Activated CD8-positive, alpha-beta memory T cell treated with anti-CD3 and anti-CD28 coated beads for 4 hours (primary cell): ENCODE results near the gene FOXM1.
A peak's percentile ranks its signal among the peaks of the same experiment; 100 is the strongest.

Experiments used
- DNase-seq, 2 donors: peaks; one replicate each; pipeline ENCODE4 v3.0.0-alpha.2; 2020; ENCODE audit warnings: low read depth in 2 of 2

FOXM1 gene

GRCh38 chr12:2836574-2836973 lies 40.4 kb downstream of the FOXM1 start:
- no peak for DNase-seq

GRCh38 chr12:2835691-2836403 lies 41.1 kb downstream of the FOXM1 start:
- no peak for DNase-seq

GRCh38 chr12:2834581-2835491 lies 42.1 kb downstream of the FOXM1 start, which contains the start of gene NRIP2:
Gene NRIP2, minus strand, starts transcription at chr12:2835035. Its CDS starts 52 bp downstream, at chr12:2834983.
- DNase-seq = no peak

- no peak for DNase-seq
Measured at GRCh38 chr12:2833810-2834209, 43.2 kb downstream of the FOXM1 start.

- no peak for DNase-seq
Measured at GRCh38 chr12:2833327-2833726, 43.6 kb downstream of the FOXM1 start.

GRCh38 chr12:2832550-2833127 lies 44.3 kb downstream of the FOXM1 start:
- DNase-seq = no peak

- DNase-seq = no peak
Measured at GRCh38 chr12:2829275-2829674, 47.7 kb downstream of the FOXM1 start.

GRCh38 chr12:2826721-2827515 lies 50.1 kb downstream of the FOXM1 start:
- no peak for DNase-seq

- no peak for DNase-seq
Measured at GRCh38 chr12:2826036-2826435, 50.9 kb downstream of the FOXM1 start.

GRCh38 chr12:2825132-2825531 lies 51.8 kb downstream of the FOXM1 start:
- no peak for DNase-seq

- no peak for DNase-seq
Measured at GRCh38 chr12:2824541-2824940, 52.4 kb downstream of the FOXM1 start.

- no peak for DNase-seq
Measured at GRCh38 chr12:2823483-2823882, 53.5 kb downstream of the FOXM1 start.

GRCh38 chr12:2820432-2820831 lies 56.5 kb downstream of the FOXM1 start:
- DNase-seq = no peak

GRCh38 chr12:2819810-2820209 lies 57.2 kb downstream of the FOXM1 start:
- no peak for DNase-seq

- no peak for DNase-seq
Measured at GRCh38 chr12:2813214-2814185, 63.5 kb downstream of the FOXM1 start.

- DNase-seq = peak; percentile 89 to 95
Measured at GRCh38 chr12:2812290-2813213, 64.4 kb downstream of the FOXM1 start, which contains the start of gene ITFG2. Gene ITFG2, plus strand, starts transcription at chr12:2812668. Its CDS starts 93 bp downstream, at chr12:2812761.

- no peak for DNase-seq
Measured at GRCh38 chr12:2811801-2812200, 65.2 kb downstream of the FOXM1 start.
